ENCODE results near the gene ERG28. TPM values are rescaled to one million over a fixed set of nuclear protein-coding genes. Genes with fewer than 3 reads are reported as not detected.
A peak's percentile ranks its signal among the peaks of the same experiment; 100 is the strongest.
"Not testable (repeated sequence)": the region's sequence is repeated elsewhere in the genome, so short reads cannot be mapped to it uniquely, and the experiment has no call there.

ERG28 gene
- total RNA-seq, 1 donor from 2014 or later = 1.7 TPM

DNA sequence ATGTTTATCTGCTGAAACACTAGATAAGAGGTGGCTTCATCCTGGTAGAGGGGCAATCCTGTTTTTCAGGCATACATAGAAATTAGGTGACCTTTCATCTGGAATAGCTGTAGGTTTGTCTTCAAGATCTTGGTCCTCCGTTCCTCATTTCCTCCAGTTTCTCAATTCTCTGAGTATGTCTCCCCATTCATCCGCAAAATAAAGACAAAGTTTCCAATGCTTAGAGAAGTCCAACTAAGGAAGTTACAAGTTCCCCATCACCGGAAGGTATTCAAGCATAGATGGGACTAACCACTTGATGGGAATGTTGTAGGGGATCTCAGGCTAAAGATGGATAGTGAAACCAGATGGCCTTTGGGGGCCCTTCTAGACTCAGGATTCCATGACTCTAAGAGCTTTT lies 34.3 kb downstream of the ERG28 start:
- no peak for DNase-seq (ENCODE audit: low spot score)

DNA sequence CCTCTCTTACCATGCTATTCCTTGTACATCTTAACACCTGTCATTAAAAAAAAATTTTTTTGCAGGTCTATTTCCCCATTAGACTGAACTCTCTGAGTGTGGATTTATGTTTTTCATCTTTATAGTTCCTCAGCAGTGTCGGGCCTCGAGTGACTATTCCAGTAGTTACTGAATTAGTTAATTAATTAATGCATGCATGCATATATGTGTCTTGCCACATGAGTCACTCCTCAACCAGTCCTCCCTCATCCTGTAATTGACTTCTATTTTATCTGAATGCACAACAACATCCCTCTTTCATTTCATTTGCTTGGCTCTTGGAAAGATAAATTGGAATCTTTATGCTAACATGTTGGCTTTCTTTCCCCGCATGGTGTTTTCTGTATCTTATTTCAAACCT lies 35.6 kb downstream of the ERG28 start:
- no peak for DNase-seq (ENCODE audit: low spot score)

DNA sequence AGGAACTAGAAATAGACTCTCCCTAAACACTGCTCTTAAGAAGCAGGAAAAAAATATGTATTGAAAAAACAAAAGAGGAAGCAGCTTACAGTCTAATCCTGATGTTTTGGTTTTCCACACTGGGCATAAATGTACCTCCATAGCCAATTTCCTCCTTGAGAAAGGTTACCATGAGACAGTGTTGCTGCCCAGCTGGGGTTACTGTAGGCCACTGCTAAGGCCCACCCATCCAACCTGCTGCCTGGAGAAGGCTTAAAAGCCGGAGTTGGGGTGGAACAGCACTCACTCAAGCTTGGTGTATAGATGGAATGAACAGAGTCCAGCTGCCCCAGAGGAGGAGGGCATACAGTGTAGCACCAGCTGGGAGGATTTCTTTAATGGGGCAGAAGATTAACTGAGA lies 41.1 kb downstream of the ERG28 start:
- DNase-seq (ENCODE audit: low spot score) = no peak

DNA sequence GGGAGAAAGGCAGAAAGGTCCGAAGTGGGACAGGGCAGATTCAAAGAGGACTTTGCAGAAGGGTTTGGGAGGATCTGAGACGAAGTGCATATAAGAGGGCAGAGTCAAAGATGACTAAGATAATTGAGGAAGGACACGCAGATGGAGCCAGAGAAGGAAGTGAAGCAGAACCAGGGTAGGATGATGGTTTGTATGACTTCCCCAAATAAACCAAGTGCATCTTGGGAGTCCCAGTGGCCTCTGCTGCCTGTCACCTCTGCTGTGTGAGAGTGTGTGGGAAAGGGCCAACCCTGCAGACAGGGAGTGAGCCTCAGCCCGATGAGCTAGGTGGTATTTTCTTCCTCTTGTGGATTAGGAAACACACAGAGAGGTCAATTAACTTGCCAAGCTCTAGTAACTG lies 45.5 kb downstream of the ERG28 start:
- peak; percentile 23 for DNase-seq (ENCODE audit: low spot score)

DNA sequence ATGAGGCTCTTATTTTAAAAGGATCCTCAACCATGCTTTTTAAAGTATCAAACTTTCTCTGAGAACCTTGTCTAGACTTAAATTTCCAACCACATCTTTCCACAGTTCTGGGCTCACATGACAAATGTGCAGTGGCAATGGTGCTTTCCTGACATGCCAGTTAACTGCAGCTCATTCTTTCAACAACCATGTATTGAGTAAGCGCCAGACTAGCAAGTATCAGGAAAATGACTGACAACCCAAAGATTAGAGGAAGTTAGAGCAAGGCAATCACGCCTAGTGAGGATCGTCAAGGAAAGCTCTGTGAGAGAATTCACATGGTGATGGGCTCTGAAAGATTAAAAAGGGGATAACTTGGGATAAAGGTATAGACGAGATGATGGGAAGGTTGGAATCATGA lies 46.5 kb downstream of the ERG28 start:
- no peak for DNase-seq (ENCODE audit: low spot score)

DNA sequence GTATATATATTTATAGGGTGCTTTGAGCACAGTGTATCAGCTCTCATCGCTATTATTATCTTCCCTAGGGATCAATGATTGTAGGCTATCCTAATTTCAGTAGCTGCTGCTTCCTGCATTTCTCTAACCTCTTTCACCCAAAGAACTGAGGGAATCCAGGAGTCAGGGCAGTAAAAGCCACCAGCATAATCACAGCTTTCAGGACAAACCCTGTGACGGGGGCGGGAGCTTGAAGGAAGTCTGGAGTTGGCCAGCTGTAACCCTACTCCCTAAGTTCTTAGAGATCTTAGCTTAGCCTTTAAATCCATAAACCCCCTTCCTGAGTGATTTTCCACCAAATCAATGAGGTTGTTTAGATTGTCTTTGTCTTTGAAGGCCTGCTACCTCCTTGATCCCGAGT lies 48.5 kb downstream of the ERG28 start:
- peak; percentile 14 for DNase-seq (ENCODE audit: low spot score)

DNA sequence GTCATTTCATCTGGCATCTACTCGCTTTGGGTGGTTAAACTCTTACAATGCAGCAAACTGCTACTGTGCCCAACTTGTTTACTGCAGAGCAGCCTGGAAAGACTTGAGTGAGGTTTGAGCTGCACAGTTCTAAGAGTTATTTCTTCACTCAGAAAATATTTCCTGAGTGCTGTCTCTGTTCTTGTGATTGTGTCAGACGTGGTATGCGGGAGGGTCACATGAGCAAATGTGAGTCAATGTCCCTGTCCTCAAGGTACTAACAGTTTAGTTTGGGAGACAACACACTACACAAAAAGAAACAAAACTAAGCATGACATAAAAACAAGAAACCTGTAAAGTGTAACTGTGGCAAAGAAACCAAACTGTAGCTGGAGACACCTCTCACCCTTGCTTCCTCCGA lies 49.8 kb downstream of the ERG28 start:
- DNase-seq (ENCODE audit: low spot score) = no peak

DNA sequence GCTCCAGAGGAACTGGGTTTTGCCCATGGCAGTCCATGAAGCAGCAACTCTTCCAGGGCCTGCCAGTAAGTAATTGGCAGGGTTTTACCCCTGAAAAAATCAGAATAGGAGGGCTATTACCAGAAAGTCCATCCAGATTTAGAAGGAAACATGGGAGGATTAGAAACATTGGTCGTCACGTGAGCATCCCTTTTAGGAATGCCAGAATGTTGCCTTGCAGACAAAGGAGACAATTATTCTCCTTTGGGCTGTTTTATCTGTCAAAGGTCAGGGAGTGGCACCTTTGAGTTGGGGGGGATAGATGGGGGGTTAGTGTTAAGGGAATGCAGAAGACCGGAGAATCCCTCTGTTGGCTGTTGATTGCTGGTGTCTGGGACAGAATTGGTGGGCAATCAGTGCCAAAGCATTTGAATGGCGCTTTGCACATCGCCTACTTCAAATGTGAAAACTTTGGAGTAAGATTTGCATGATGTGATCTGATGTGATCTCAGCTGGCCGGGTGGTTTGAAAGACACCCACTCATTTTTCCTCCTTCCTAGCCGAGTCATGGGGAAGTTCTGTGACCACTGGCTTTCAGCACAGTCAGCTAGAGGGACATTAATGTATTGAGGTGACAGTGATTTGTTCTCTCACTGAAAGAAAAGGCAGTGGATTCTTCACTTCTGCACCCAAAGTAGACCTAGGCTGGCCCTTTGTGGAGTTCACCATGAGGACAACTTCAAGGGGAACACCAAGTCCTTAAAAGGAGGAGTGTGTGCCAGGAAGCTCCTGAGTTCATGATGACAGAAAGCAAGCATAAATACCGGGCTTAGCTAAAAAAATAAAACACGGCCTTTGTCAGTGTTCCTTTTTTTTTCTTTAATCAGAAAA lies 50.8 kb downstream of the ERG28 start:
- DNase-seq (ENCODE audit: low spot score) = no peak

DNA sequence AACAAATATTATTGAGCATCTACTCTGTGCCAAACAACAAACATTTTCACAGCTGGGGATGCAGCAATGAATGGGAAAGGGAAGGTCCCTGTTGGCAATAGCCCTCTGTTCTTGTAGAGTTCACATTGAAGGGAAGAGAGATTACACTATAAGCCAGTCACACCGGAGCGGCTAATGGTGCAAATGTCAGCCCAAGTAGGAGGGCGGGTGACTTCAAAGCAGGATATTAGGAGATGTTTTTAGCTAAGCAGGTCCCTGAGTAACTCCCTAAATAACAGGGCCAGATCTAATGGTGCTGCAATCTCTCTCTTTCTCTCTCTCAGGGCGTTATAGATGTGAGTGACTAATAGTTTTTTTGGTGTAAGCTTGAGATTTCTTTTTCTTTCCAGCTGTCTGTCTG lies 51.6 kb downstream of the ERG28 start:
- DNase-seq (ENCODE audit: low spot score) = no peak

DNA sequence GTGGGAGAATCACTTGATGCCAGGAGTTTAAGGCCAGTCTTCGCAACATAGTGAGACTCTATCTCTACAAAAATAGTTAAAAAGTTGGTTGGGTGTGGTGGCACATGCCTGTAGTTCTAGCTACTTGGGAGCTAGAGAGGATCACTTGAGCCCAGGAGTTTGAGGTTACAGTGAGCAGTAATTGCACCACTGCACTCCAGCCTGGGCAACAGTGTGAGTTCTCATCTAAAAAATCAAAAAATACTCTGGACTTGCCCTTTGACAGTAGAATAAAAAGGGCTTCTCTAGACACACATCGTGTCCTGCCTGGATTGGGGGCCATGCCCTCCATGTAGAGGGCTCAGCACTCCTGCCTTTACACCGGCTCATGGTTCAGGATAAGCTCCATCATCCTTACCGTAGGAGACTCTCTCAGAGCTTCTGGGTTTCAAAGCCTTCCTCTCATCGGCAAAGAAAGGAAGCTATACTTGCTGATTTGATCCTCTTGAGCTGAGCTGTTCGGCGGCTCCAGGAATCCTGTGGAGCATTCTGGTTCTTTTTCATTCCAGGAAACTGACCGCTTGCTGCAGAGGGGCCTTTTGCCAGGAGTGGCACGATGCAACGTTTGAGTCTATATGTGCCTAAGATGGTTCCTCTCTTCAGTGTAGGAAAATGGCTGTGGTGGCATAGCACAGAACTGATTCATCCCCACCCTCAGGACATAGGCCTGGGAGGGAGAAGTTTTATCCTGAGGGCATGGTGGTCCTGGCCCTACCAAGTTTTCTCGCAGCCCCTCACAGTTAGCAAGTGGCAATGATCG lies 52.6 kb downstream of the ERG28 start:
- no peak for DNase-seq (ENCODE audit: low spot score)

DNA sequence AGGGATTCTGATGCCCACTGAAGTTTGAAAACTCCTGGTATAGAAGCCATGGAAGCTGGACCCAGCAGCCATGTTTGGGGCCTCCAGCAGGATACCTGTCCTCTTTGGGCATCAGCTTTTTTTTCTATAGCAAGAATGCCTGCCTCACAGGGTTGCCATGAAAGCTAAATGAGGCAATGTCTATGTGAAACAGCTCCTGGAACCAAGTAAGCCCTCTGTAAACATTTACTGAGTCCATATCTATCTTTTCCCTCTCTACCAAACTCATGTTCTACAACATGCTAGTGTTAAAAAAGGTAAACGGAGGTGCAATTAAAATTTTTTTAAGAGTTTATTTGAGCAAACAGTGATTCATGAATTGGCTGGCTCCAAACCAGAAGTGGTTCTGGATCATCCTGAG lies 53.6 kb downstream of the ERG28 start:
- no peak for DNase-seq (ENCODE audit: low spot score)

DNA sequence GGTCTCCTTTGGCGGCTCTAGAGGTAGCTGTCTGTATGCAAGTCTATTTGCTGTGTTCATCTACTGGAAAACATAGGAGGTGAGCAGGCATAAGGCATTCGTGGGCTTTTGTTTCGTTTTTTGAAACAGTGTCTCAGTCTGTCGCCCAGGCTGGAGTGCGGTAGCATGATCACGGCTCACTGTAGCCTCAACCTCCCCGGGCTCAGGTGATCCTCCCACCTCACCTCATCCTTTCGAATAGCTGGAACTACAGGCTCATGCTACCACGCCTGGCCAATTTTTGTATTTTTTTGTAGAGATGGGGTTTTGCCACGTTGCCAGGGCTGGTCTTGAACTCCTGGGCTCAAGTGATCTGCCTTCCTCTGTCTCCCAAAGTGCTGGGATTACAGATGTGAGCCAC lies 54.8 kb downstream of the ERG28 start:
- no peak for DNase-seq (ENCODE audit: low spot score)

DNA sequence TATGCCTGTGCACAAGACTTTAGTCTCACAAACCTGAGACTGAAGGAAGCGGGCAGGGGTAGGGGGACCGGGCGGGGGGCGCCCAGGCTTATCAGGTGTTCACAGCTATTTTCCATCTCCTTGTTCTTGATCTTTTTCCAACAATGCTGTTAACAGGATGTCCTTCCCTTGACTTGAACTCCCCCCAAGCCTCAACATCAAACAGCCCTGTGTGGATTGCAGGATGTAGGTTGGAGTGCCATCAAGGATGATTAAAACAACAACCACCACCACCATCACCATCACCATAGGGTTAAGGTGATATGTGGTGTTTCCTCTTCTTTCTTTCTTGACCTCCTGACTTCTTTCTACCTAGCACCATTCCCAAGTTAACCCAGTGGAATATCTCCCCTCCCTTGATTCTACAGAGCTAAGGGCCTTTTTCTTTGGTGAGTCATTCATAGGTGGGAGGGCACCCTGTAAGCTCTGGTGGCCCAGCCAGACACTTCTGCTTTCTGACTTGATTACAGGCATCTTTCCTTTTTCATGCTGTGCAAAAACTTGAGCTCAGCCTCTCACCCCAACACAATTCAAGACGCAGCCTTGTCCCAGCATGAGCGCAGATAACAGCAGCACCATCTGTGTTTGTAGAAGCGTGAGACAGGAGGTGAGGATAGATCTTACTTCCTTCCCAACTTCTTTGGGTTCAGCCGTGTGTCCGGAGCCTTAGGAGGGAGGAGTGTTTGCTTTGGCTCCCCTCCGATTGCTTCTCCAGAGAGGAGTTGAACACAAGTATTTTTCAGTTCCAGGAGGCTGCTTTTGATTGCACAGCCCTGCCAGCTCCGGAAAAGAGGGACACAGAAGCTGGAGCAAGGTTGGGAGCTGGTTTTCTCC lies 55.5 kb downstream of the ERG28 start:
- no peak for DNase-seq (ENCODE audit: low spot score)

DNA sequence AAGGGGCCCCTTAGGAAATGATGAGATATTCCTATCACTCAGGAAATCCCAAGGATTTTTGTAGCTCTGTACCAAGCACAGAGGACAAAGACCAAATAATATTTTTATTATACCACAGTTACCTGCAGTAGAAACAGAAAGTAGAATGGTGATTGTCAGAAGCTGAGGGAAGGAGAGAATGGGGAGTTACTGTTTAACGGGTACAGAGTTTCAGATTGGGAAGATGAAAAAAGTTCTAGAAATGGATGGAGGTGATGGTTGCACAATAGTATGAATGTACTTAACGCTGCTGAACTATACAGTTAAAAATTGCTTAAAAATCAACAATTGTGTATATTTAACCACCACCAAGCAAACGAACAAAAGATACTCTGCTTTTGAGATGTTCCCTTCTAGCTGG lies 58.2 kb downstream of the ERG28 start:
- no peak for DNase-seq (ENCODE audit: low spot score)

DNA sequence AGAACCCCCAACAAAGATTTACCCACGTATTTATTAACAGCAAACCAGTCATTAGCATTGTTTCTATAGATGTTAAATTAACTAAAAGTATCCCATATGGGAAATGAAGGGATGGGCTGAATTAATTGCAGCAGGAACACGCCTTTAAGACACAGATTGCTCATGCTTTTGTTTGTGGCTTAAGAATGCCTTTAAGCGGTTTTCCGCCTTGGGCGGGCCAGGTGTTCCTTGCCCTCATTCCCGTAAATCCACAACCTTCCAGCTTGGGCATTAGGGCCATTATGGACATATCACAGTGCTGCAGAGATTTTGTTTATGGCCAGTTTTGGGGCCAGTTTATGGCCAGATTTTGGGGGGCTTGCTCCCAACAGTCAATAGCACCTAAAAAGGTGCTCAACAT lies 59.6 kb downstream of the ERG28 start:
- not testable (repeated sequence) for DNase-seq (ENCODE audit: low spot score)

DNA sequence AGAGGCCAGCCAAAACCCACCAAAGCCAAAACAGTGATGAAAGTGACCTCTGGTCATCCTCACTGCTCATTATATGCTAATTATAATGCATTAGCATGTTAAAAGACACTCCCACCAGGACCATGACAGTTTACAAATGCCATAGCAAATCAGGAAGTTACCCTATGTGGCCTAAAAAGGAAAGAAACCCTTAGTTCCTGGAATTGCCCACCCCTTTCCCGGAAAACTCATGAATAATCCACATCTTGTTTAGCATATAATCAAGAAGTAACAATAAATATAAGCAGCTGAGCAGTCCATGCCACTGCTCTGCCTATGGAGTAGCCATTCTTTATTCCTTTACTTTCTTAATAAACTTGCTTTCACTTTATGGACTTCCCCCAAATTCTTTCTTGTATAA lies 60.6 kb downstream of the ERG28 start:
- not testable (repeated sequence) for DNase-seq (ENCODE audit: low spot score)

Other genes with a start within 250 kb of the ERG28 start
- 68.6 TPM for gene JDP2, start 232.9 kb downstream of the ERG28 start, total RNA-seq (ENCODE audit: insufficient read depth, low replicate concordance)
- gene BATF, start 138.4 kb downstream of the ERG28 start, total RNA-seq (ENCODE audit: insufficient read depth, low replicate concordance) = 2.2 TPM
- gene FLVCR2, start 82.3 kb downstream of the ERG28 start, total RNA-seq (ENCODE audit: insufficient read depth, low replicate concordance) = 2.6 TPM
- gene TTLL5, start 370 bp upstream of the ERG28 start, total RNA-seq (ENCODE audit: insufficient read depth, low replicate concordance) = 9.6 TPM

Measured in umbilical cord (tissue), 2 donors.